Measurements from ENCODE around the gene TELO2. TPM values are rescaled to one million over a fixed set of nuclear protein-coding genes. Genes with fewer than 3 reads are reported as not detected.
A peak's percentile ranks its signal among the peaks of the same experiment; 100 is the strongest.

Gene TELO2
- total RNA-seq (2013) = 16.1 TPM
- polyA plus RNA-seq (10 to 100 TPM in 2 of 3 donors, 1 to 10 TPM in 1; 7.3 to 58.1 (median 11.4) TPM), polyA minus RNA-seq (18.4 and 26.3 TPM in 2 replicates), total RNA-seq (3.7 to 24.0 (median 13.0) reads per million in 11 experiments)

DNA sequence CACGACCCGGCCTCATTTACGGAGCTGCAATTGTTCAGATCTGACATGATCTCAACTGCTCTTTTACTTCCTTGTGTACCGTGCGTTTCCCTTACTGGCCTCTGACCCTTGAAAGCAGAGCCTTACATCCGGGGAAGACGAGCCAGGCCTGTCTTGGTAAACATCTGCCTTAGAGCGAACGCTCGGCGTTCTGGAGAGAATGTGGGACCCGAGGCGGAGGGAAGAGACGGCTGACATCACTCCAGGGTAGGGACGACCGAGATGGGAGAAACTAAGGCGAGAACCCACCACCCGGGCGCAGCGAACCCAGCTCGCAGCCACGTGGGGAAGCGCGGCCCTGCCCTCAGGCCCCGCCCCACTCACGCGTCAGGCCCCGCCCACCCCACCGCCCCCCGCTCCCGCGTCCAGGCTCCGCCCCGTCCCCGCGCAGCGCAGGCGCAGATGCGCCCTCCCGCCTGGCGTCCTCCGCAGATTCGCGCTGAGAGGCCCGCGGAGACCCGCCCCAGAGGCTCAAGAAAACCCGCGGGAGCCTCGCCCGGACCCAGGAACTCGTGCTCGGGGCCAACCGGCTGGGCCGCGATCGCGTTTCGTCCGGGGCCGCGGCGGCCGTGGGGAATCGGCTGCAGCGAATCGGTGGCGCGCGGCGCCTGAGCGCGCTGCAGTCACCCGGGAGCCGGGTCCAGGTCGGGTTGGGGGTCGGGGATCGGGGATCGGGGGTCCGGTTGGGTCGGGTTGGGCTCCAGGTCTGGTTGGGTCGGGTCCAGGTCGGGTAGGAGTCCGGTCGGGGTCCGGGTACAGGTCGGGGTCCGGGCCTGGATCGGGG lies at the start of gene TELO2:
Gene TELO2 (plus strand): TSS at position 438 of the 823 bp plus-strand sequence. CDS start 922 bp downstream, outside the sequence.
- H4K20me1 ChIP-seq (ENCODE audit: insufficient read depth, low read length) = no peaks in the 10 kb centered on the region
- TF ChIP-seq, protein P1, sequence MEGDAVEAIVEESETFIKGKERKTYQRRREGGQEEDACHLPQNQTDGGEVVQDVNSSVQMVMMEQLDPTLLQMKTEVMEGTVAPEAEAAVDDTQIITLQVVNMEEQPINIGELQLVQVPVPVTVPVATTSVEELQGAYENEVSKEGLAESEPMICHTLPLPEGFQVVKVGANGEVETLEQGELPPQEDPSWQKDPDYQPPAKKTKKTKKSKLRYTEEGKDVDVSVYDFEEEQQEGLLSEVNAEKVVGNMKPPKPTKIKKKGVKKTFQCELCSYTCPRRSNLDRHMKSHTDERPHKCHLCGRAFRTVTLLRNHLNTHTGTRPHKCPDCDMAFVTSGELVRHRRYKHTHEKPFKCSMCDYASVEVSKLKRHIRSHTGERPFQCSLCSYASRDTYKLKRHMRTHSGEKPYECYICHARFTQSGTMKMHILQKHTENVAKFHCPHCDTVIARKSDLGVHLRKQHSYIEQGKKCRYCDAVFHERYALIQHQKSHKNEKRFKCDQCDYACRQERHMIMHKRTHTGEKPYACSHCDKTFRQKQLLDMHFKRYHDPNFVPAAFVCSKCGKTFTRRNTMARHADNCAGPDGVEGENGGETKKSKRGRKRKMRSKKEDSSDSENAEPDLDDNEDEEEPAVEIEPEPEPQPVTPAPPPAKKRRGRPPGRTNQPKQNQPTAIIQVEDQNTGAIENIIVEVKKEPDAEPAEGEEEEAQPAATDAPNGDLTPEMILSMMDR (IDR thresholded peaks at IDR 0.05) = no peak
- under 1% methylated on average over 70 of the region's 89 CpGs for WGBS (ENCODE audit: insufficient coverage)
- no peaks in the 10 kb centered on the region for H3K27me3 ChIP-seq (ENCODE audit: control insufficient read depth in 2 of 2, insufficient read depth in 2 of 2, low read length in 2 of 2)
- H3K4me1 Mint-ChIP-seq = peaks cover 29% of the 10 kb centered on the region
- H3K27ac ChIP-seq (ENCODE audit: low read depth in 1 of 2, low read length in 2 of 2) = peak within 1 kb of the TSS; percentile 78 to 96
- peak within 1 kb of the TSS; percentile 92 for H3K4me2 ChIP-seq (replicated peaks; ENCODE audit: extremely low read depth, low read length, poor library complexity, severe bottlenecking)
- H3K27ac Mint-ChIP-seq = peak within 1 kb of the TSS; percentile 94 to 99 (median 98)
- H3K36me3 ChIP-seq (replicated peaks in 1 of 2; ENCODE audit: control insufficient read depth in 1 of 2, insufficient read depth in 2 of 2, low read length in 2 of 2) = peaks cover 31 to 37% of the 10 kb centered on the region in 2 donors
- peaks cover 0 to 2% (median 0%) of the 10 kb centered on the region in 7 donors for H3K9me3 Mint-ChIP-seq
- peaks cover 20% of the 10 kb centered on the region for H3K79me2 ChIP-seq (ENCODE audit: insufficient read depth, low read length)
- H3K27me3 Mint-ChIP-seq (ENCODE audit: low read depth in 3 of 3) = peaks cover 0 to 2% (median 0%) of the 10 kb centered on the region in 3 donors
- intact Hi-C loops (cut with micrococcal nuclease) = loop anchor here in 1 of 2 donors (2.0 to 5.0 kb wide), 2 partner anchors 22 to 71 kb away; partner anchors contain the start of gene UQCC4
- peaks cover 14 to 35% of the 10 kb centered on the region in 2 donors for H3K36me3 Mint-ChIP-seq
- peak; percentile 73 to 82 (median 81) for DNase-seq
- peaks cover 32 to 37% of the 10 kb centered on the region in 2 donors for H3K4me1 ChIP-seq (ENCODE audit: control insufficient read depth in 1 of 2, insufficient read depth in 2 of 2, low read length in 2 of 2)
- no peaks in the 10 kb centered on the region for H3K9me3 ChIP-seq (replicated peaks in 1 of 2; ENCODE audit: control insufficient read depth in 1 of 2, insufficient read depth in 1 of 2, low read length in 2 of 2)
- H2AFZ ChIP-seq (ENCODE audit: insufficient read depth, low read depth, low read length, poor library complexity, severe bottlenecking) = peak within 1 kb of the TSS; percentile 87
- H3K4me3 Mint-ChIP-seq = peak within 1 kb of the TSS; percentile 92 to 94
- H3K4me3 ChIP-seq (replicated peaks in 1 of 3; ENCODE audit: low read depth in 2 of 3, low read length in 3 of 3) = peak within 1 kb of the TSS; percentile 81 to 90 (median 87)
- peak within 1 kb of the TSS; percentile 86 for H3K9ac ChIP-seq (ENCODE audit: insufficient read depth, low read length, poor library complexity, severe bottlenecking)

GRCh38 chr16:1443403-1443973 lies 49.7 kb upstream of the TELO2 start:
- no peak overlapping the region for H3K9ac ChIP-seq (ENCODE audit: insufficient read depth, low read length, poor library complexity, severe bottlenecking)
- Mint-ChIP-seq H3K27ac (no peak overlapping the region), H3K4me3 (no peak overlapping the region), H3K9me3 (no peaks in the 10 kb centered on the region), H3K4me1 (no peaks in the 10 kb centered on the region), H3K36me3 (peaks cover 13 to 22% of the 10 kb centered on the region in 2 donors), H3K27me3 (ENCODE audit: low read depth in 3 of 3) (peaks cover 0 to 3% (median 0%) of the 10 kb centered on the region in 3 donors)
- DNase-seq = no peak
- TF ChIP-seq, protein P1 (IDR thresholded peaks at IDR 0.05) = no peak
- no peak overlapping the region for H2AFZ ChIP-seq (ENCODE audit: insufficient read depth, low read depth, low read length, poor library complexity, severe bottlenecking)
- no peaks in the 10 kb centered on the region for H3K9me3 ChIP-seq (replicated peaks in 1 of 2; ENCODE audit: control insufficient read depth in 1 of 2, insufficient read depth in 1 of 2, low read length in 2 of 2)
- no peaks in the 10 kb centered on the region for H3K79me2 ChIP-seq (ENCODE audit: insufficient read depth, low read length)
- H3K4me3 ChIP-seq (replicated peaks in 1 of 3; ENCODE audit: low read depth in 2 of 3, low read length in 3 of 3) = no peak overlapping the region
- no peaks in the 10 kb centered on the region for H3K4me1 ChIP-seq (ENCODE audit: control insufficient read depth in 1 of 2, insufficient read depth in 2 of 2, low read length in 2 of 2)
- intact Hi-C loops (cut with micrococcal nuclease) = no loop called here
- no peak overlapping the region for H3K4me2 ChIP-seq (replicated peaks; ENCODE audit: extremely low read depth, low read length, poor library complexity, severe bottlenecking)
- H3K27me3 ChIP-seq (ENCODE audit: control insufficient read depth in 2 of 2, insufficient read depth in 2 of 2, low read length in 2 of 2) = no peaks in the 10 kb centered on the region
- 92% methylated on average over 38 of the region's 38 CpGs for WGBS (ENCODE audit: insufficient coverage)
- H4K20me1 ChIP-seq (ENCODE audit: insufficient read depth, low read length) = peaks cover 15% of the 10 kb centered on the region
- H3K27ac ChIP-seq (ENCODE audit: low read depth in 1 of 2, low read length in 2 of 2) = no peak overlapping the region
- peaks cover 29 to 31% of the 10 kb centered on the region in 2 donors for H3K36me3 ChIP-seq (replicated peaks in 1 of 2; ENCODE audit: control insufficient read depth in 1 of 2, insufficient read depth in 2 of 2, low read length in 2 of 2)

Measured in CD14-positive monocyte (primary cell).